Measurements from ENCODE around the gene CHD1L. TPM values are rescaled to one million over a fixed set of nuclear protein-coding genes. Genes with fewer than 3 reads are reported as not detected.
A peak's percentile ranks its signal among the peaks of the same experiment; 100 is the strongest.
"Not testable (repeated sequence)": the region's sequence is repeated elsewhere in the genome, so short reads cannot be mapped to it uniquely, and the experiment has no call there.

Gene CHD1L
- total RNA-seq, 1 donor from 2014 or later, result 67.1 TPM

- no peaks in the 10 kb centered on the region for H3K36me3 Mint-ChIP-seq
- no peak for DNase-seq (ENCODE audit: extremely low spot score, unreplicated experiment)
- H3K27ac Mint-ChIP-seq, result no peak overlapping the region
- TF ChIP-seq CTCF (conservative IDR thresholded peaks at IDR 0.05), result no peak
- H3K4me1 Mint-ChIP-seq (ENCODE audit: unreplicated experiment), result no peaks in the 10 kb centered on the region
- H3K9me3 Mint-ChIP-seq, result no peaks in the 10 kb centered on the region
- H3K27me3 Mint-ChIP-seq, result no peaks in the 10 kb centered on the region
- no peak overlapping the region for H3K4me3 Mint-ChIP-seq
Measured at GRCh38 chr1:147217141-147217540, 25.3 kb upstream of the CHD1L start.

- H3K27me3 Mint-ChIP-seq, result peaks cover 2% of the 10 kb centered on the region
- TF ChIP-seq CTCF (conservative IDR thresholded peaks at IDR 0.05), result no peak
- H3K27ac Mint-ChIP-seq, result no peak overlapping the region
- no peaks in the 10 kb centered on the region for H3K36me3 Mint-ChIP-seq
- H3K9me3 Mint-ChIP-seq, result no peaks in the 10 kb centered on the region
- no peak overlapping the region for H3K4me3 Mint-ChIP-seq
- peaks cover 2% of the 10 kb centered on the region for H3K4me1 Mint-ChIP-seq (ENCODE audit: unreplicated experiment)
- no peak for DNase-seq (ENCODE audit: extremely low spot score, unreplicated experiment)
Measured at GRCh38 chr1:147218606-147219005, 23.9 kb upstream of the CHD1L start.

GRCh38 chr1:147223740-147224615 lies 18.5 kb upstream of the CHD1L start:
- no peaks in the 10 kb centered on the region for H3K36me3 Mint-ChIP-seq
- no peak for DNase-seq (ENCODE audit: extremely low spot score, unreplicated experiment)
- peaks cover 10% of the 10 kb centered on the region for H3K4me1 Mint-ChIP-seq (ENCODE audit: unreplicated experiment)
- no peaks in the 10 kb centered on the region for H3K9me3 Mint-ChIP-seq
- TF ChIP-seq CTCF (conservative IDR thresholded peaks at IDR 0.05), result no peak
- peaks cover 13% of the 10 kb centered on the region for H3K27me3 Mint-ChIP-seq
- H3K27ac Mint-ChIP-seq, result no peak overlapping the region
- peak overlapping the region; percentile 64 for H3K4me3 Mint-ChIP-seq

GRCh38 chr1:147225193-147225730 lies 17.2 kb upstream of the CHD1L start, which contains the start of gene FMO5:
Gene FMO5 (minus strand): TSS chr1:147225339. CDS start chr1:147225029, 310 bp downstream.
- peak; percentile 54 for TF ChIP-seq CTCF (conservative IDR thresholded peaks at IDR 0.05)
- H3K9me3 Mint-ChIP-seq, result no peaks in the 10 kb centered on the region
- no peaks in the 10 kb centered on the region for H3K36me3 Mint-ChIP-seq
- peaks cover 10% of the 10 kb centered on the region for H3K4me1 Mint-ChIP-seq (ENCODE audit: unreplicated experiment)
- H3K27ac Mint-ChIP-seq, result peak within 1 kb of the TSS; percentile 58
- no peak for DNase-seq (ENCODE audit: extremely low spot score, unreplicated experiment)
- peaks cover 13% of the 10 kb centered on the region for H3K27me3 Mint-ChIP-seq
- peak within 1 kb of the TSS; percentile 90 for H3K4me3 Mint-ChIP-seq

- H3K9me3 Mint-ChIP-seq; DNase-seq (ENCODE audit: extremely low spot score, unreplicated experiment); H3K36me3 Mint-ChIP-seq; H3K27me3 Mint-ChIP-seq; H3K4me3 Mint-ChIP-seq; H3K4me1 Mint-ChIP-seq (ENCODE audit: unreplicated experiment); H3K27ac Mint-ChIP-seq: not testable (repeated sequence)
Measured at GRCh38 chr1:147231032-147231431, 11.5 kb upstream of the CHD1L start.

GRCh38 chr1:147233903-147234302 lies 8.6 kb upstream of the CHD1L start:
- not testable (repeated sequence) for H3K27ac Mint-ChIP-seq; H3K36me3 Mint-ChIP-seq; DNase-seq (ENCODE audit: extremely low spot score, unreplicated experiment); H3K4me3 Mint-ChIP-seq; H3K27me3 Mint-ChIP-seq; H3K9me3 Mint-ChIP-seq; H3K4me1 Mint-ChIP-seq (ENCODE audit: unreplicated experiment)
